Measurements from ENCODE around the gene CADM1. TPM values are rescaled to one million over a fixed set of nuclear protein-coding genes. Genes with fewer than 3 reads are reported as not detected.

CADM1 gene
- total RNA-seq, 1 experiment from 2014 or later, result 62.4 TPM

DNA sequence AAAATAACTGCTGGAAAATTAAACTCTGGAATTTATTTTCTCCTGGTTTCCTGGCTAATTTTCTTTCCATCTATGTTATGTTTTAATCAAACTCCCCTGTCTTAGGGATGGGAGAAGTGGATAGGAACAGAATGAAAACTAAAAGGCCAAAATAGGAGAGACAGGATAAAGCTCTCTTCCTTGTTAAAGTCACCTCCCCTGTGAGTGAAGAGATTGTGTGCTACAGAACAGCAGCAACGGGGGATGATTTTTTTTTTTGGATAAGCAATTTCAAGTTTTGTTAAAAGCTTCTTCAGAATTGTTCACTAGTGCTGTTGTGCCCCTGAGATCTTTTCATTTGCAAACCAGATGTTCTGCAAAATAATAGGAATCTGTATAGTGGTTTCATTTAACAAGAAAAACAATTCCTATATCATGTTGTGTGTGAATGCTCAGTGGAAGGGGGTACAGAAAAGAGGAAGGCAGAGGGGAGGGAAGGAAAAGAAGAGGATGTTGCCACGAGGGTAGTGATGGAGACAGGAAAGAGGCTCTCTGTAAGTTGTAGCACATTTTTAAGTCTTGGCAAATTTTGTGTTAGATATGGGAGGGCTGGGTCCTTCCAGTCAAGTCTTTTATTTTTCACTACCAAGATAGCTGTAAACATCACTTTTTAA is 301.2 kb downstream of the CADM1 start:
- no peak for DNase-seq (ENCODE audit: low read depth, low spot score)
- in situ Hi-C loops (cut with HindIII; ENCODE audit: low pct_unique_long_range_greater_than_20kb, low sequenced_read_pairs), result no loop called here

GRCh38 chr11:115202074-115202473 is 302.1 kb downstream of the CADM1 start:
- in situ Hi-C loops (cut with HindIII; ENCODE audit: low pct_unique_long_range_greater_than_20kb, low sequenced_read_pairs), result no loop called here
- DNase-seq (ENCODE audit: low read depth, low spot score), result no peak

DNA sequence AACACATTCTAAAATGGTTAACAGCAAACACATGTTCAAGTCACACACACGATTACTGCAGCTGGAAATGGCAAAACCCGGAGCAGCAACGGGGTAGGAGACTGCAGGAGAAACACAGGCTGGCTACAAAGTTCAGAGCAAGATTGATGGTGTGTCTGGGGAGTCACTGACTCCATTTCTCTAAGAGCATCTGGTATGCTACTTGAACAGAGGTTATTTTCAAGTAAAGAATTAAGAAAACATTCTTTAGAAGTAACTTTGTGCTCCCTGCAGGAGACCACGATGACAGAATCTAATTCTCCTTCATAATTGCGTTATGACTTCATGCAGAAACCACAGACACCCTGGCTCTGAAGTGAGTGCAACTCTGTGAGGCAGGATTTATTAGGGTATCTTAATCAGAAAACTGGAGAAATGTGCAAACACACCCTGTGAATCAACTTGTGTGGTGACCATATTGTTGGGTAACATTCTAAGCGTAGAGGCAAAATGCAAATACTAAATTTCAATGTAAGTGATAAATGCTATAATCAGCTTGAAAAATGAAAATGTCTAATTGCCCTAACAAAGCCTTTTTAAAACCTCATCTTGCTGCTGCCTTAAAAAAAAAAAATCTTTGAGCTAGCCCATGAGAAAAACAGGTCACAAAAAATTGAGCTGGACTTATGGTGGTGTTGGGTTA is 303.0 kb downstream of the CADM1 start:
- in situ Hi-C loops (cut with HindIII; ENCODE audit: low pct_unique_long_range_greater_than_20kb, low sequenced_read_pairs), result no loop called here
- DNase-seq (ENCODE audit: low read depth, low spot score), result no peak

DNA sequence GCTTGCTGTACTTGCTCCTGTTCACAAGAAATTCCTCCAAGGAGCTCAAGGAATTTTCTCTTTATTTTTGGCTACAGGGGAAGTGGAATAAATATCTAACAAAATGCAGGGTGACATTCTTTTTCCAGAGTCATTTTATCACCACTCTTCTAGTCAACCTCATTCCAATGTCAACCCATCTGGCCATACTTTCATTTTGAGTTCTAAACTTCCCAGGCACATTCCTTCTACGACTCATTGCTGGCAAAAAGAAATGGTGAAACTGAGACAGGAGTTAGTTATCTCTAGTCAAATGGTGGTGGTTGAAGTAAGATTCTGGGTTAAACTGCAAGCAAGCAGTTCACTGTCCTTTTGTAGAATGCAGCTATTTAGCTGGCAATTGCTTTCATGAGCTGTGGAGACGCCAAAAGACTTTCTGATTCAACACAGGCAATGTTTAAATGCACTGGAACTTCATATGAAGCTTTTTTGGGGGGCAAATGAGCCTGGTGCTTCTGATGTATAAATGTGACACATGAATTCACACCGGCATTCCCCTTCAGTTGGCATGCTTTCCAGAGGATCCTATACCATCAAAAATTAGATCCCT is 304.6 kb downstream of the CADM1 start:
- DNase-seq (ENCODE audit: low read depth, low spot score), result no peak
- in situ Hi-C loops (cut with HindIII; ENCODE audit: low pct_unique_long_range_greater_than_20kb, low sequenced_read_pairs), result no loop called here

DNA sequence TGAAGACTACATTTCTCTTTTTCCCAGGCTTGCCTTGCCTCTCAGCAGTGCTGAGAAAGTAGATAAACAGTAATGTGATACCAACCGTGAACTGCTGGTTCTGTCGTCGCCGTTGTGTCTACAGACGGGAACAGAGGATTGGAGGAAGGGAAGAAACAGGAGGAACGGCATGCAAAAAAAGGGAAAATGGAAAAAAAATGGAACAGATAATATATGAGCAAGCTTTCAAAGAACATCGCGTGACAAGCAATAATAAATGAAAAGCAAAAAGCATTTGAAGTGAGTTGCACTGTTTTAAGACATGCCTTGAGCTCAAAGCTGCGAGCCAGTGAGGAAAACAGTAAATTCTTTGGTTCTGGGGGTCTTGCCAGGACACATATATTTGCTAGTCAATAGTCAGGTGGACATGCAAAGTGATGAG is 305.9 kb downstream of the CADM1 start:
- DNase-seq (ENCODE audit: low read depth, low spot score), result no peak
- in situ Hi-C loops (cut with HindIII; ENCODE audit: low pct_unique_long_range_greater_than_20kb, low sequenced_read_pairs), result no loop called here

DNA sequence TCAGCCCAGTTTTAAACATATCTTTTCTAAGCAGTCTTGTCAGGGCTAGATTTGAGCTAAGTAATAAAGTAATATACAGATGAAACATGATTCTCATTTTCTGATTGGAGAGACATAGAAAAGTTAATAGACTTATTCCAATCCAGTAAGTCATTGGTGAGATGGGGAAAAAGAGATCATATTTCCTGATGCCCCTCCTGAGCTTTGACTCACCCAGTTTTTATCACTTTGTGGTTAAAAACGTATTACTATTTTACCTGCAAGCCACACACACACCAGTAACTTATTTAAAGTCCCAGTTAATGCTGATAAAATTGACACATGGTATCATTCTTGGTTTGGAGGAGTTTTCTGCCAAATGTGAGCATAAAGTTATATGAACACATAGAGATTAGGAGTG is 306.8 kb downstream of the CADM1 start:
- in situ Hi-C loops (cut with HindIII; ENCODE audit: low pct_unique_long_range_greater_than_20kb, low sequenced_read_pairs), result no loop called here
- no peak for DNase-seq (ENCODE audit: low read depth, low spot score)

DNA sequence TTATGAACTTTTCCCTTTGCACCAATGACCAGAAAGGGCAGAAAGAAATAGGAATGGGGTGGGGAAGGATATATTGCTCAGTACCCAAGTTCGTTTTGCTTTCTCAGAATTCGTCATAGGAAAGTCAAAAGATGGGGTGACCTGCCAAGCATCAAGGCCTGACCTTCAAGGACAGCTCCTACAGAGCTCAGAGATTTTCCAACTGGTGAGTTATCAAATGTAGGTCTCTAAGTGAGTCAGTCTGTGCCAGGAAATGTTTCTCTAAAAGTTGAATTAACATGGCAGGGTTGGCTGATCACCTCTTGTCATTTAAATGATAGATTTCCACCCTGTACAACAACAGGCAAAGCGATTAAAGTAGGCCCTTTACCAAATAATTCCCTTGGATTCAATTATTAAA is 307.2 kb downstream of the CADM1 start:
- DNase-seq (ENCODE audit: low read depth, low spot score), result no peak
- in situ Hi-C loops (cut with HindIII; ENCODE audit: low pct_unique_long_range_greater_than_20kb, low sequenced_read_pairs), result no loop called here

DNA sequence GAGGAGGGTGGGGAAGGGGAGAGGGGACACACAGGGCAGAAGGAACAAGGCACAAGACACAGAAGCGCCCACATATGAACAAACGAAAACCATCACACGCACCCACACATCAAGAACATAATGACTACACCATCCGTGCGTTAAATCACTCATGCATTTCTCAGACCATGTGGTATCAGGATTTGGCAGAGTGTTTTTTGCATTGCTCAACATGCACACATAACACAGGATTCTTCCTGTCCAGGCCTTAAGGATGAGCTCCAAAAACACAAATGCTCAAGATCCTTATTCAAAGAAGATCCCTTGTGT is 309.5 kb downstream of the CADM1 start:
- DNase-seq (ENCODE audit: low read depth, low spot score), result no peak
- in situ Hi-C loops (cut with HindIII; ENCODE audit: low pct_unique_long_range_greater_than_20kb, low sequenced_read_pairs), result no loop called here

GRCh38 chr11:115193914-115194801 is 310.1 kb downstream of the CADM1 start:
- DNase-seq (ENCODE audit: low read depth, low spot score), result no peak
- in situ Hi-C loops (cut with HindIII; ENCODE audit: low pct_unique_long_range_greater_than_20kb, low sequenced_read_pairs), result no loop called here

DNA sequence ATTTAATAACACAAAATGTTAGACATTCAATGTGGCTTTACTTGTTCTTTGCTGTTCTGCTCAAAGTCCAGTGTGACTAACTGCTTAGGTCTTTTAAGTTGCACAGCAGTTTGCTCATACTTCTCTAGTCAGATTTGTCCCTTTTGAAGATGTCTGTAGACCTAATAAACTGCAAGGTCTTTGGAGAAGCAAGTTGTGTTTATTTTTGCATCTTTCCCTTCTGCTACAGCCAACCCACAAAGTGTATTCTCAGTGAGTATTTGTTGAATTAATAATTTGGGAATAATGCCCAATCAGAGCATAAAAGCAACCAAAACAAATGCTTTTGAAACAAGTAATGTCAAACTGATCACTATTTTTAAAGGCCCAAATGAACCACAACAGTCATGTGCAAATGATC is 312.5 kb downstream of the CADM1 start:
- DNase-seq (ENCODE audit: low read depth, low spot score), result no peak
- in situ Hi-C loops (cut with HindIII; ENCODE audit: low pct_unique_long_range_greater_than_20kb, low sequenced_read_pairs), result no loop called here

GRCh38 chr11:115190196-115190595 is 314.0 kb downstream of the CADM1 start:
- in situ Hi-C loops (cut with HindIII; ENCODE audit: low pct_unique_long_range_greater_than_20kb, low sequenced_read_pairs), result no loop called here
- DNase-seq (ENCODE audit: low read depth, low spot score), result no peak

DNA sequence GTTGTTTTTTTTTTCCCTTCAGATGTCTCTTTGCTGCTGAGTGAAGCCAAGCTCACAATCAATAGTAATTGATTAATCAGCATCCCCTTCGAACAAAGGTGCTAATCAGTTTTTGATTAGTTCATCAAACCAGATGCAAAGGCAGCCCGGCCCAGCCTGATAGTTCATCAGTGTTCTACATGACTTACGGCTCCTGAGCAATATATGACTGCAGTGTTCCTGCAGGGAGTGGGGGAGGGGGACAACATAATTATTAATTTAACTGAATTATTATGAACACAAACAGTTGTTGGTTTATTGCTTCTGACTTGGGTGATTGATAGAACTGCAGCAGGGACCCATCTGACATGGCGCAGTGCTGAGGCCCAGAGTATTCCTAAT is 315.3 kb downstream of the CADM1 start:
- in situ Hi-C loops (cut with HindIII; ENCODE audit: low pct_unique_long_range_greater_than_20kb, low sequenced_read_pairs), result no loop called here
- DNase-seq (ENCODE audit: low read depth, low spot score), result no peak

- in situ Hi-C loops (cut with HindIII; ENCODE audit: low pct_unique_long_range_greater_than_20kb, low sequenced_read_pairs), result no loop called here
- DNase-seq (ENCODE audit: low read depth, low spot score), result no peak
These were observed 315.9 kb downstream of the CADM1 start for GRCh38 chr11:115188188-115188897.

DNA sequence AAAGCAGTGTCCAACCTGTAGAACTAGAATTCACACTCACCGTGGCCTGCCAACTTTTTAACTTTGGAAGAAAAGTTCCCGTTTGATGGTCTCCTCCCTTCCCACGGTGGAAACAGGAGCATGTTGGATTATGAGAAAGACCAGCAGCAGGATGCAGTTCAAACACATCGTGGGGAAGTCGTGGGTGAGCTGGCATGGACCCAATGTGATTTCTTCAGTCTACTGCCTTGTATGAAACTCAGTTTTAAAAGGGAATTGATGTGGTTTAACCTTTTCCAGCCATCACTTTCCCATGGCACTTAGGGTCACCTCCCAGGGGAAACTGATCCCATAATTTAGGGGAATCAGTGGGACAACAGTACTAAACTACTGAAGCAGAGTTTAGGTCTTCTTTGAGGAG is 318.3 kb downstream of the CADM1 start:
- no peak for DNase-seq (ENCODE audit: low read depth, low spot score)

DNA sequence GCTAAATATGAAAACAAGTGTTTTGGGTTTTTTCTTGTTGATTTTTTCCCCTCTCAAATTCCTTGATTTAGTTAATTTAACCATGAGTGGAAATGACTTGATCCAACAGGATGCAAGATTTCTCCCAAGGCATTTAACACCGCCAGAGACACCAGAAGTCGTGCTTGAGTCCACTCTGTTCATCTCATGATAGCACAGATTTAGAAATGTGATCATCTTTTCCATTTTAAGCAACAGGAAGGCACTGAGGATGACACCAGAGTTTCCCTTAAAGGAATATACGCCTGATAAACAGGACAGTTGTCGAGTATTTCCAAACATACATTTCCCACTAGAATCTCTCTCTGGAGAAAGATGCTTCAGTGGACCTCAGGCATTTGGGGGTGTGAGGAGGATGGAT is 318.7 kb downstream of the CADM1 start:
- in situ Hi-C loops (cut with HindIII; ENCODE audit: low pct_unique_long_range_greater_than_20kb, low sequenced_read_pairs), result no loop called here
- no peak for DNase-seq (ENCODE audit: low read depth, low spot score)

More for the DNA sequence above, 318.3 kb downstream of the CADM1 start:
- in situ Hi-C loops (cut with HindIII; ENCODE audit: low pct_unique_long_range_greater_than_20kb, low sequenced_read_pairs), result no loop called here

DNA sequence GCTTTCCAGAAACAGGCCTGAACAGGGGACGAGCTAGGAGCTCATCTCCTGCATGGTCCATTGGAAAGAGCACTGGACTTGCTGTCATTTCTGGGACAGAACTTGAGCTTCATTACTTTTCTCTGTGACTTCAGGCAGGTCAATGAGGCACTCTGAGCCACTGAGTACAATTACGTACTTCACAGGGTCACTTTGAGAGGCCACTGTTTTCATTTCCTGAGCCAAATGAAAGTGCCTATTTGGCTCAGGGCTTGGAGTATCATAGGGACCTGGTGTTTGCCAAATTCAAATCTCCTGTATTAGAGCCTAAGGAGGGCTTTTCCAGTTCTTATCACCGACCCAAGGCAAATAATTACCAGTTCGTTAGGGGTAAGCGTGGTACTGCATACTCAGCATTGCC is 319.3 kb downstream of the CADM1 start:
- in situ Hi-C loops (cut with HindIII; ENCODE audit: low pct_unique_long_range_greater_than_20kb, low sequenced_read_pairs), result no loop called here
- DNase-seq (ENCODE audit: low read depth, low spot score), result no peak

DNA sequence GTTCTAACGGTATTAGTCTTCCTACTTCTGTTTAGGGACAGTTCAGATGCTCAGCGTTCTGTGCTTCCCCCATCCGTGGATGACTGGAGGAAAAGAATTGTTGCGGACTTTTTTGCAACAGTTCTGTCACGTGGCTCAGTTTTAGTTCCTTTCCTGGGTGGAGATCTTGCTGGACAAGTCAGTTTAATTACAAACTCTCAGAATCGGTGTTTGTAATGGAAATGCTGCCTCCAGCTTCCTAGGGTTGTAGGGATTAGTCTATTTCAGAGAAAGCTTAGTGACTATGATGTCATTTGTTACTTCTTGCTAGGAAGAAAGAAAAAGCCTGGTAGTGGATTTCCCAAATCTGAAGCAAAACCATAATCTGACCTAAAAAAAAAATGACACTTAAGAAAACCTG is 320.4 kb downstream of the CADM1 start:
- in situ Hi-C loops (cut with HindIII; ENCODE audit: low pct_unique_long_range_greater_than_20kb, low sequenced_read_pairs), result no loop called here
- DNase-seq (ENCODE audit: low read depth, low spot score), result no peak

DNA sequence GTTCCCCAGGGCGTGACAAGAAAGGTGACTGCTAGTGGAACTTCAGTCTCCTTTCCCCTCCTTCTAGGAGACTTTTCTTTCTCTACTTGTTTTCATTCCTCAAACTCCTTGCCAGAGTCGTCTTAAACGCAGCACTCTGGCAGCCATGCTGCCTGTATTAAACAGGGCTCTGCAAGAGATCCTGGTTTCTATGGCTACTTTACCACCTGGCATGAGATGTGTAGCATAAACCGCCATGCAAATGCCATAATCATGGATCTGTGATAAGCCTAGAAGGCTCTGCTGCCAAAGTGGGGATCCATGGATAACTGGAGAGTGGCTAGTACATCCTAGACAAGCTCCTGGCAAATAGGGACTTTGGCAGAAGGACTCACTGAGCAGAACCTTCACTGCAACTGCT is 321.1 kb downstream of the CADM1 start:
- in situ Hi-C loops (cut with HindIII; ENCODE audit: low pct_unique_long_range_greater_than_20kb, low sequenced_read_pairs), result no loop called here
- no peak for DNase-seq (ENCODE audit: low read depth, low spot score)

Data from SK-MEL-5 (cell line).